C4-2B (cell line): Measurements from ENCODE around the gene PURA.

Experiments used
- ZFX ChIP-seq: fragments of 450-650 bp; IDR thresholded peaks from 2 replicates; pipeline ENCODE4 v1.6.1; 2017
- TF ChIP-seq, protein P1 (sequence below): fragments of 450-650 bp; conservative IDR thresholded peaks from 2 replicates; pipeline ENCODE4 v1.5.1; 2017; ENCODE audit warnings: mild to moderate bottlenecking

DNA sequence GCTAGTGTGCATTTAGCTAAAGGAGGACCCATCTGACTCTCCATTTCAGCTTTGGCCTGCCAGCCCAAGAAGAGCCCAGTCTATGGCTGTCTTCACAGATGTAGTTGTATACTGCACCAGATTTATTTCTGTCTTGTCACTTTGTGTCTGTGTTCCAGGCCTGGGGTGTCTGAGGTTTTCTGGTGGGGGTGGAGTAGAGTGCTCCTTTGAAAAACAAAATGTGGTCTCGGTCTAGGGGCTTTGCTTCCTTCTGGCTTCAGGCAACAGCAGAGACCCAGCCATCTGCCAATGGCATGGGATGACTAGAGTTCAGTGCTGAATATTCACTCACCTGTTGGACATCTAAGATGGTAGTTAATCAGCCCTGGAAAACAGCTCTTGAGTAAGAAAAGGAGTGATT is 22.7 kb downstream of the PURA start:
- TF ChIP-seq, protein P1, sequence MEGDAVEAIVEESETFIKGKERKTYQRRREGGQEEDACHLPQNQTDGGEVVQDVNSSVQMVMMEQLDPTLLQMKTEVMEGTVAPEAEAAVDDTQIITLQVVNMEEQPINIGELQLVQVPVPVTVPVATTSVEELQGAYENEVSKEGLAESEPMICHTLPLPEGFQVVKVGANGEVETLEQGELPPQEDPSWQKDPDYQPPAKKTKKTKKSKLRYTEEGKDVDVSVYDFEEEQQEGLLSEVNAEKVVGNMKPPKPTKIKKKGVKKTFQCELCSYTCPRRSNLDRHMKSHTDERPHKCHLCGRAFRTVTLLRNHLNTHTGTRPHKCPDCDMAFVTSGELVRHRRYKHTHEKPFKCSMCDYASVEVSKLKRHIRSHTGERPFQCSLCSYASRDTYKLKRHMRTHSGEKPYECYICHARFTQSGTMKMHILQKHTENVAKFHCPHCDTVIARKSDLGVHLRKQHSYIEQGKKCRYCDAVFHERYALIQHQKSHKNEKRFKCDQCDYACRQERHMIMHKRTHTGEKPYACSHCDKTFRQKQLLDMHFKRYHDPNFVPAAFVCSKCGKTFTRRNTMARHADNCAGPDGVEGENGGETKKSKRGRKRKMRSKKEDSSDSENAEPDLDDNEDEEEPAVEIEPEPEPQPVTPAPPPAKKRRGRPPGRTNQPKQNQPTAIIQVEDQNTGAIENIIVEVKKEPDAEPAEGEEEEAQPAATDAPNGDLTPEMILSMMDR = no peak
- no peak for TF ChIP-seq ZFX
